Frontal cortex (tissue), 4 donors: Measurements from ENCODE around the gene SASS6. TPM values are rescaled to one million over a fixed set of nuclear protein-coding genes. Genes with fewer than 3 reads are reported as not detected.
A peak's percentile ranks its signal among the peaks of the same experiment; 100 is the strongest.

Experiments
- DNase-seq, 2 donors: peaks; one replicate each; pipeline ENCODE4 v3.0.0; 2012; ENCODE audit warnings: low spot score in 2 of 2
- FAIRE-seq: peaks from 2 replicates; lab custom pipeline; 2012; peaks lifted over from hg19 to GRCh38; lab: Jason Lieb, UNC
- total RNA-seq: library from RNA; depleted of rRNA; stranded (reverse); fragments of >200 nt; gene quantifications from one replicate; pipeline ENCODE4 v1.2.3, GENCODE V29; 2014
- donor health status: control.
- donor health status: control.
- donor health status: control.

The SASS6 gene
- 4.5 TPM for total RNA-seq

- FAIRE-seq (peak; percentile 34), DNase-seq (peak; percentile 72 to 80)
Observed at GRCh38 chr1:100132566-100133477, at the start of gene SASS6, which contains the start of gene TRMT13. Gene SASS6 (minus strand): TSS chr1:100132930. CDS start chr1:100132814, 116 bp downstream. Gene TRMT13 (plus strand): TSS chr1:100133163. CDS start chr1:100133169, 6 bp downstream.

DNA sequence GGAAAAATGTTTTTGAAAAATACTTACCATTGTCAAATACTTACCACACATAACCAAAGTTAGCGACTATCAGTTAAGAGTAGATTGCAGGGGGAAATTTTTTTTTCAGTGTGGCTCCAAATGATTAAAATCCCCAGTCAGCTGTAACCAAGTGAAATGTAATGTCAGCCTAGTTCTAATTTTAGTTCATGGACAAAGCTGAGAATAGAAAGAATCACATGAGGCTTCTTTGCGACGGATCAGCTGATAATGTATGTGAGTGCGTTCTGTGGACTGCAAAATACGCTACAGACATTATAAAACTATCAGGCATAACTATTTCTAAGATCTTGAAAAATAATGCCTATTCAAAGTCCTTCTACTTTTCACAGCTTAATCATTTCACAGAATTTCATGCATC lies 45.4 kb upstream of the SASS6 start, which contains the start of gene LRRC39:
LRRC39 (minus strand) TSS at position 166 of the 400 bp plus-strand sequence. CDS start 9,740 bp downstream, outside the sequence.
- FAIRE-seq = no peak
- peak in 1 of 2 donors; percentile 16 for DNase-seq

GRCh38 chr1:100177295-100178041 lies 44.7 kb upstream of the SASS6 start:
- FAIRE-seq = no peak
- no peak for DNase-seq

- FAIRE-seq (no peak), DNase-seq (no peak)
Observed at GRCh38 chr1:100168051-100168450, 35.3 kb upstream of the SASS6 start.

DNA sequence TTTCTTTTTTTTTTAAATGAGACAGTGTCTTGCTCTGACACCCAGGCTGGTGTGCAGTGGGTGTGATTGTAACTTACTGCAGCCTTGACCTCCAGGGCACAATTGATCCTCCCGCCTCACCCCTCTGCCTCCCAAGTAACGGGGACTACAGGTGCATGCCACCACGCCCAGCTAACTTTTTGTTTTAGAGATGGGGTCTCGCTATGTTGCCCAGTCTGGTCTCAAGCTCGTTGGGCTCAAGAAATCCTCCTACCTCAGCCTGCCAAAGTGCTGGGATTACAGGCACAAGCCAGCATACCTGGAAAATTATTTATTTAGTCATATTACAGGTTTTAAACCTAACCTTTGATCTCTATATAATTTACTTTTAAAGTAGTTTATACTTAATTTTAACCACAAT lies 32.0 kb upstream of the SASS6 start:
- FAIRE-seq (no peak), DNase-seq (no peak)

- no peak for DNase-seq
- FAIRE-seq = no peak
Observed at GRCh38 chr1:100164216-100164615, 31.5 kb upstream of the SASS6 start.

DNA sequence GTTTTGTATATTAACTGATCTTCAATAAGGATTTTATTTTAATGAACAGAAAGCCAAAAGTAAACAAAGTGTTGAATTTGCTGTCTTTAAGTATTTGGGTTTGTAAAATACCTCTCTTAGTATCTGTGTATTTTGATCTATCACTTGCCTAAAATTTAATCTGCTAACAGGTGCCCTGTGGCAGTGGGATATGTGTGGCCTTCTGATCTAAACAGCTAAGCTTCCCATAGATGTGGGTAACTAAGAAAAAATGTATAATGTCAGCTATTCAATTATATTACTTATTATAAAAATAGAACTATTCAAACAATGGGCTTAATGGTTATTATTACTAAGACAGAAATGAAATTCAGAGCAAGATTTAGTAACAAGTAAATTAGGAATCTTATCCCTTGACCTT lies 30.2 kb upstream of the SASS6 start:
- DNase-seq (no peak), FAIRE-seq (no peak)

DNA sequence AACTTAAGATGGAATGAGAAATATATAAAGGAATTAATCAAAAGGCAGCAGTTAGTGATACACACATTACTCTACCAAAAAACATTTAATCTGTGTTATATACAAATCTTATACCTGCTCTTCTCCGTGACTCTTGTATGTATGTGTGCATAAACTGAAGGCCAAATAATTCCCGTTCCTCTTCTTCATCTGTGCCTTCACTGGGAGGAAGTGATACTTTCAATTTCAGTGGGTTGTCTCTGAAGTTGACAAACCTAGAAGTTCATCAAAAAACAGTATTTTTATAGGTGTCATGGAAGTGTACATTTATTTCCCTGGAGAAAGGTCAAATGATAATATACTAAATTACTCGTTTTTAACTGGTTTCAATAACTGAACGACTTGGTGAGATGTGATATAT lies 19.5 kb upstream of the SASS6 start:
- no peak for FAIRE-seq
- DNase-seq = no peak

DNA sequence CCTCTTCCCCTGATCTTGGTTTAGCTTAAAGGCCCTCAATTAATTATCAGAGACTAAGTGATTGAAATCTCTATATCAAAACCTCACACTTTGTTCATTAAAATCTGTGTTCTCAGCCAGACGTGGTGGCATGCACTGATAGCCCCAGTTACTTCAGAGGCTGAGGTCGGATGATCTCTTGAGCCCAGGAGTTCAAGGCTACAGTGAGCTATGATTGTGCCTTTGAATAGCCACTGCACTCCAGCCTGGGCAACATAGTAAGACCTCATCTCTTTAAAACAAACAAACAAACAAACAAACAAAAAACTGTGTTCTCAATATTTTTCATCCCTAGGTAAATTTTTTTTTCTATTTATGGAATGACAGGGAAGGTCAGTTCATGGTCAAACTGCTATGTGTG lies 18.9 kb upstream of the SASS6 start:
- DNase-seq = no peak
- no peak for FAIRE-seq

- FAIRE-seq (no peak), DNase-seq (no peak)
Observed at GRCh38 chr1:100147875-100148274, 15.1 kb upstream of the SASS6 start.

DNA sequence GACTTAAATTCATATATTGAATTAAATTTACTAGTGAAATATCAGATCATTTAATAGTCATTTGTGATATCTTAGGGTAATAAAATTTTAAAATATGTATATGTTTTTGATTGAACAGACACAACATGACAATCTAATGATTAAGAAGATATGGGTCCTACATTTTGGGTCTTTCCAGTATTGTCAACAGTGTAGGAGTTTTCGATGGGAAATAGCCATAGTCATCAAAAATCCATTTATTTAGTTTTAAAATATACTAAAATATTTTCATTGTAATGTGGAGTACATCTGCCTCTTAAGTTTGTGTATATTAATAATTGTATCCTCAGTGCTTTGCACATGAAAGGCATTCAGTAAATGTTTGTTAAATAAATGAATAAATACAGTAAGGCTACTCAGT lies 14.2 kb upstream of the SASS6 start:
- FAIRE-seq (no peak), DNase-seq (no peak)

DNA sequence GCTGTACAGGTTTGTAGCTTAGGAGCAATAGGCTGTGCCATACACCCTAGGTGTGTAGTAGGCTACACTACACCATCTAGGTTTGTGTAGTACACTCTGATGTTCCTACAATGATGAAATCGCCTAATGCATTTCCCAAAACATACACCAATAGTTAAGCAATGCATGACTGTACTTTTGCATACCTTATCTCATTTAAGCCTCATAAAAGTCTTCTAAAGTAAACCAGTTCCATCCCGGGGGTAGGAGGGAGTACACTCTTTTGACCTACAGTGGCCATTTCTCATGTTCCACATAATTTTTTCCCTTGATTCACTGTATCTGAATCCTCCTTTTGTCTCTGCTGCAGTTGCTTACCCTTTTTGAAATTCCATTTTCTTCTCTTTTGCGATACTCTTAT lies 12.4 kb upstream of the SASS6 start:
- FAIRE-seq = no peak
- no peak for DNase-seq

GRCh38 chr1:100142343-100142742 lies 9.6 kb upstream of the SASS6 start:
- FAIRE-seq (no peak), DNase-seq (no peak)

- DNase-seq (no peak), FAIRE-seq (no peak)
Observed at GRCh38 chr1:100141192-100141591, 8.5 kb upstream of the SASS6 start.

DNA sequence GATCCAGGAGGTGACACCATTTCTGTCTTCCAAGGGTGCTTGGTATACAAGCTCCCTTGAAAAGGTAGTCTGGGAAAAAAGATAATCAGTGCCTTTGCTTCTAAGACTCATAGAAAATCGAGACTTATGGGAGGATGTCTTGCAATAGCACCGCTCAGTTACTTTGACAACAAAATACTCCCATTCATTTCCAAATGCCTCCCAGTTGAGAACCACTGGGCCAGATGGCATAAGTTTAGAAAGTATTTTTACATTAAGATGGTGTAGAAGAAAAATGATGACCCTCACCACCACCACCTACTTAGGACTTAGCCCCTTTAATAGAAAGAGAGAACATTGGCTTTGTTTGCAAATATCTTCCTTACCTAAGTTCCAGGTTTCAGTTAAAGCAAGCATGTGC lies 4.9 kb upstream of the SASS6 start:
- FAIRE-seq = no peak

GRCh38 chr1:100134872-100135271 lies 2.1 kb upstream of the SASS6 start:
- FAIRE-seq = no peak
- no peak for DNase-seq

More for the DNA sequence above, 4.9 kb upstream of the SASS6 start:
- no peak for DNase-seq

DNA sequence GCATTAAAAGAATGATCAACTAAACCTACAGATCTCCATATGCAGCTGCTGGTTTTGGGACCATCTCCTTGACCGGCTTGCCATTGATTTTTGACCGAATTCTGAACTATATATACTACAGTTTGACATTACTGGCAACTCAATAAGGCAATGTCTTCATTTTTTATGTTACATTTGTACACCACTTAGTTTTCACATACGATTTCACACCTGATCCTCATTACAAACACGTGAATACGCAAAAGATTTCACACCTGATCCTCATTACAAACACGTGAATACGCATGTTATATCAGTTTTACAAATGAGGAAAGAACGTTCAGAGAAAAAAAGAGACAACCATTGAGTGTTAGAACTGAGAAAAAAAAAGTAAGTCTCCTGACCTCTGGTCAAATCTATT lies 1.1 kb downstream of the SASS6 start:
- no peak for FAIRE-seq

DNA sequence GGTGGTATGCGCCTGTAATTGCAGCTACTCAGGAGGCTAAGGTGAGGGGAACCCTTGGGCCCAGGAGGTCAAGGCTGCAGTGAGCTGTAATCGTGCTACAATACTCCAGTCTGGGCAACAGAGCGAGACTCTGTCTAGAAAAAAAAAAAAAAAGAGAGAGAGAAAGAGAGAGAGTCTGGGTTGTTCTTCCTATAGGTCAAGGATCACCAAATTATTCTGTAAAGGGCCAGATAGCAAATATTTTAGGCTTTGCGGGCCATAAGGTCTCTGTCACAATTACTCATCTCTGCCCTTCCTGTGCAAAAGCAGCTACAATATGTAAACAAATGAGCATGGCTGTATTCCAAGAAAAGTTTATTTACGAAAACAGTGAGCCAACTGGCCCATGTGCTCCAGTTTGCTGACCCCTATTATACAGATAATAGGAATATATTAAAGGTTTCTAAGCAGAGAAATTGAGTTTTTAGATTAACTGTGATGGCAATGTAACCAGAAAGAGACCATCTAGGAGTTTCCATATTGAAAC lies 2.1 kb downstream of the SASS6 start:
- DNase-seq (no peak), FAIRE-seq (no peak)

More for the DNA sequence above, 1.1 kb downstream of the SASS6 start:
- DNase-seq = no peak

DNA sequence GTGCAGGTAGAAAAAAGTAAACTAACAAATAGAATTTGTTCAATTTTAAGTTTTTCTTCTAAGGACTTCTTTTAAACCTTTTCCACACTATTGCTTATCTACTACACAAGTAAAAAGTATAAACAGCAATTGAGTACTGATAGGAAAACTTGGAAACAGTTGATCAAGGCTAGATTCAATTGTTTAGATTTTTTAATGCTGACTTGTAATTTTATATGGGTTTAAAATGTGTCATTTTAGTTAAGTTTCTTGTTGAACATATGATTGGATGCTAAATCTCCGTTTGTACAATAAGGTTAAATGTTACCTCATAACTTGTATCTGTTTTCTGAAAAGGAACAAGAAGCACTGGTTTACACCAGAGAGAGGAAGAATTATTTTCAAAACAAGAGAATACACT lies 5.5 kb downstream of the SASS6 start:
- FAIRE-seq (no peak), DNase-seq (no peak)

GRCh38 chr1:100122177-100122576 lies 10.6 kb downstream of the SASS6 start:
- no peak for DNase-seq
- FAIRE-seq = no peak

DNA sequence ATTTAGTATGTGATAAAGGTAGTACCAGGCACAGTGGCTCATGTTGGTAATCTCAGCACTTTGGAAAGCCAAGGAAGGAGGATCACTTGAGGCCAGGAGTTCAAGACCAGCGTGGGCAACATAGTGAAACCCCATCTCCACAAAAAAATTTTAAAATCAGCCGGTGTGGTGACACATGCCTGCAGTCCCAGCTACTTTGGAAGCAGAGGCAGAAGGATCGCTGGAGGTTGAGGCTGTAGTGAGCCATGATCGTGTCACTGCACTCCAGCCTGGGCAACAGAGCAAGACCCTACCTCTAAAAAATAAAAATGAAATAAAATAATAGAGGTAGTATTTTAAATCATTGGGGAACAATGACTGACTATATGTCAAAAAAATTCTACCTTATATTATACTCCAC lies 17.2 kb downstream of the SASS6 start:
- no peak for DNase-seq
- no peak for FAIRE-seq
